ENCODE data around the gene BANK1.

DNA sequence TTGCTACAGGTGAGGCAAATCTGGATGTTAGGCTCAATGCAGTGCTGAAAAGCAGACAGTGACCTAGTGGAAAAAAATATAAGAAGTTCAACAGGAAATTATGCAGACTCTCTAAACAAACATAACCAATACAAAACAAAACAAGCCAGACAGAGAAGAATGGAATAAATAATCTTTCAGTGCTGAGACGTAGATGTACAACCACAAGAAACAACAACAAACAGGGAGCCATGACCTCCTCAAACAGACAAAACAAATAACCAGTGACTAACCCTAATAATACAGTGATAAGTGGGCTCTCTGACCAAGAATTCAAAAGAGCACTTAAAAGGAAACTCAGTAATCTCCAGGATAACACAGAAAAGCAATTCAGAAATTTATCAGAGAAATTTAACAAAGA is 315.5 kb downstream of the BANK1 start:
- no peak for TF ChIP-seq ZNF274 (IDR thresholded peaks at IDR 0.05; ENCODE audit: low read depth, low read length)
- no peak for TF ChIP-seq SUZ12 (IDR thresholded peaks at IDR 0.05; ENCODE audit: extremely low read depth, insufficient read depth, insufficient read length)
- no peak for TF ChIP-seq YY1 (IDR thresholded peaks at IDR 0.05; ENCODE audit: insufficient read depth, insufficient read length)

Measured in NT2/D1 (cell line).